Aortic smooth muscle cell (primary cell): ENCODE measurements around the gene ALDH3B1. TPM values are rescaled to one million over a fixed set of nuclear protein-coding genes. Genes with fewer than 3 reads are reported as not detected.

Experiments
- total RNA-seq: library from RNA; depleted of rRNA; stranded (reverse); fragments of >200 nt; gene quantifications from 2 replicates; pipeline ENCODE4 v1.2.3, GENCODE V29; 2014

The ALDH3B1 gene, protein sequence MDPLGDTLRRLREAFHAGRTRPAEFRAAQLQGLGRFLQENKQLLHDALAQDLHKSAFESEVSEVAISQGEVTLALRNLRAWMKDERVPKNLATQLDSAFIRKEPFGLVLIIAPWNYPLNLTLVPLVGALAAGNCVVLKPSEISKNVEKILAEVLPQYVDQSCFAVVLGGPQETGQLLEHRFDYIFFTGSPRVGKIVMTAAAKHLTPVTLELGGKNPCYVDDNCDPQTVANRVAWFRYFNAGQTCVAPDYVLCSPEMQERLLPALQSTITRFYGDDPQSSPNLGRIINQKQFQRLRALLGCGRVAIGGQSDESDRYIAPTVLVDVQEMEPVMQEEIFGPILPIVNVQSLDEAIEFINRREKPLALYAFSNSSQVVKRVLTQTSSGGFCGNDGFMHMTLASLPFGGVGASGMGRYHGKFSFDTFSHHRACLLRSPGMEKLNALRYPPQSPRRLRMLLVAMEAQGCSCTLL
- total RNA-seq: 24.4 and 29.2 TPM in 2 replicates

DNA sequence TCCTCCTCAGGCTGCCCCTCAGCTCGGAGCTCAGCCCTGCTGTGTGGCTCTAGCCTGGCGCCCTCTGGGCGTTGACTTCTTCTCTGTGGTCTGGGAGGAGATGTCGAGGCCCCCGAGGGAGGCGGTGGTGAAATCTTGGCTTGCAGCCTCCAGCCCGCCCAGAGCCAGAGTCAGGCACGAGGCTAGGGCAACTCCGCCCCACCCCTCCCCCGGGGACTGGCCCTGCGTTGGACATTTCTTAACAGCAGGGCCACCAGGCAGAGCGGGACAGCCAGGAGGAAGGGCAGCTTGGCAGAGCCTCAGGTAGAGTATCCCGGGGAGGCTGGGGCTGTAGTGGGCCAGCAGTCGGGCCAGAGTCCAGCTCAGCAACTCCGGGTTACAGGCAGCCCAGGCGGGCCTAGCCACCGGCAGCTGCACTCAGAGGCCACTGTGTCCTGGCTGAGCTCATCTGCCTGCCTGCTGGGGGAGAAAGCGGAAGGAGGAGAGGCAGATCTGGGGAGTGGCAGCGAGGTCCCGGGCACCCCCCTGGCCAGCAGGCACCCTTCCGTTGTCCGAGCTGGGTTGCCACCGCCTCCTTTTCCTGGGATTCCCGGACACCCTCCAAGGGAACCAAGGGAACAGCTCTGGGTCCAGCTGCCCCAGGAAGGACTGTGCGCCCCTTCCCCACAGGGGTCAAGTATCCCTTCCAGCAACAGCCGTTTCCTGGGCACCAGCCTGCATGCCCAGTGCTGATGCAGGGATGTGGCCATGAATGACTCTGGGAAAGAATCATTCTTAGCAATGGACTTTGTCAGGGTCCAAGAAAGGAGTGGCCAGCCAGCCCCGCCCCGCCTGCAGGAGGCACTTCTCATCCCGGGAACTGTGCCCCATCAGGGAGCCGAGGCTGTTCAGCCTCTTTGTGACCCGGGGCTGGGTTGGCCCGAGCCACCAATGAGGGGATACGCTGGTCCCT lies at the start of gene ALDH3B1:
TSS of gene ALDH3B1 (plus strand) at position 238 of the 952 bp plus-strand sequence. CDS start 4,971 bp downstream, outside the sequence.

DNA sequence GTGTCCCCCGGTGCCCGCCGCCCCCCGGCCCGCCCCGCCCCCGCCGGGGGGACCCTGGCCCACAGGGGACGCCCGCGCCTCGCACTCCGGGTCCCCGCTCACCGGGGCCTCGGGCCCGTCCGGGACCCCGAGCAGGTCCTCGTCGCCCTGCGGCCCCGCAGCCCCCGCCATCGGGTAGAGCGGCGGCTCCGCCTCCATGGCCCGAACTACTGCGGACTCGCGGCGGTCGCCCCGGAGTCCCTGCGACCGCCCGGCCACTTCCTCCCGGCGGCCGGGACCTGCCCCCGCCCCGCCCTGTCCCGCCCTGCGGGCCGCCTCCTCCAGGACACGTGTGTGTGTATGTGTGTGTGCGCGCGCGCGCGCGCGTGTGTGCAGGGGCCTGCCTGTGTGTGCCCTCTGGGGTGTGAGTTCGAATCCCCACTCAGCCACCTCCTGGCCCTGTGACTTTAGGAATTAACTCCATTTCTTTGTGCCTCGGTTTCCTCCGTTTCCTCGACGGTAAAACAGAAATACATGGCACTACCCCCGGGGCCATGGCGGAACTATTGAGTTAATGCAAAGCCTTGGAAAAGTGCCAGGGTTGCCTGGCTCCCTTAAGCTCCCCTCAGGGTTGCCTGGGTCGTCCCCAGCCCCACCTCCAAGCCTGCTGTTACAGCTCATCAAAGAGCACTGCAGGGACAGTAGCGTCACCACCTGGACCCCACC lies 6.1 kb upstream of the ALDH3B1 start, which contains the start of gene UNC93B1:
TSS of gene UNC93B1 (minus strand) at position 252 of the 705 bp plus-strand sequence. CDS start at position 198, 54 bp downstream.

DNA sequence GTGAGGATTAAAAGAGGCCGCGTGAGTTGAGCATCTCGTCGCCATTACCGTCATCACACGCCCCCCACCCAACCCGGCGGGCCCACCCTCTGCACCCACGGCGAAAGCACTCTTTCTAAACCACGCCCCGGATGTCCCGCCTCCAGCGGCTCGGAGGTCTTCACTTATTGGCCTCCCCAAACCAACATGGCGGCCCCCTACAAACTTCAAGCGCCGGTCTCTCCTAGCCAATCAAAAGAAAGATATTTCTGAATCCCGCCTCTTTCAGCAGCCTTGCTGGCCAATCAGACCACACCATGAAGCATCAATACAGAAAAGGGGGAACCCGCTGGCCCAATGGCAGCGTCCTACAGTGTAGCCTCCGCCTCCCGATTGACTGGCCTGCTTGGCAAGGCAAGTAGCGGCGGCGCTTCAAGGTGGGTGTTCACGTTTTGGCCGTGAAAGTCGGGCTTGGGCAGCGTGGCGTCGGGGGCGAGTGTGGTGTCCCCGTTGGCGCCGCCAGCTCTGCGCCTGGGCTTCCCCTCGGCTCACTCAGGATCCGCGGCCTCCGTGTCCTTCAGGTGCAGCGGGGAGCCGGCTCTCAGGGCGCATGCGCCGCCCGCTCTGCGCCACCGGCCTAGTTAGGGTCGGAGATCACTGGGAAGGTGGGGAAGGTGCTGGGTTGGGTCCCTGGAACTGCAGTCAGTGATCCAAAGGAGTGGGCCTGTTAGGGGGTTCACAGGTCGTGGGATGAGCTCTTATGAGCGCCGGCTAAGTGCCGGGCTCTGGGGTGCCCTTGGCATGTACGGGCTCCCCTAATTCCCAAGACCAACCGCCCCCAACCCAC lies 20.4 kb downstream of the ALDH3B1 start, which contains the start of gene NDUFS8:
TSS of gene NDUFS8 (plus strand) at position 364 of the 826 bp plus-strand sequence. CDS start 1,471 bp downstream, outside the sequence.

DNA sequence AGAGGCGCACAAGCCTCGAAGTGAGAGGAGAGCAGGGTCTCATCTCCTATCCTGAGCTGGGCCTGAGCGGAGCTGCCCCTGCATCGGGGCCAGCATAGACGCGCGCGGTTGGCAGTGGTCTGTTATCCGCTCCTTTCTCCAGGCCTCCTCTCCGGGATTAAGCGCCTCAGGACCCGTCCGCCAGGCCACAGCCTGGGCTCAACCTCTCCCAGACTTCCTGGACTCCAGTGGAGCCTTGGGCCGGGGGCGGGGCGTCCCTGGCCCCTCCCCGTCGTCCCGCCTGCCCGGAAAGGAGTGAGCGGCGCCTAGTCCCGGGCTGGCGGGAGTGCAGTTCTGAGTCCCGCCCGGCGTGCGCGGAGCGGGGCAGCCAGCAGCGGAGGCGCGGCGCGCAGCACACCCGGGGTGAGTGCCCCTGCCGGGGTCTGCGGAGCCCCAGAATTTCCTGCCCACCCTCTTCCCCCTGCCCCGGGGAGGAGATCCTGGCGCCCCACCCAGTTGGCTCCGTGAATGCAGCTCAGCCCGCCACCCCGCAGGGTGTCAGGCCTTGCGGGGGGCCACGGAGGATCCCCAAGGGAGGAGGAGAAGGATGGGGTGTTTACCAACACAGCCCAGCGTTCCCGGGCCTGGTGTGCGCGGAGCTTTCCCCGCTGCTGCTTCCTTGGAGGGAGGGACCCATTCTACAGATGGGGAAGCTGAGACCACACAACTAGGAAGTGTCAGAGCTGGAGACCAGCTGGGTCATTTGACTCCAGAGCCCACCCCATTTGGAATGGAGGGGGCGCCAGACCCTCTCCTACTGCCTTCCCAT lies 28.8 kb downstream of the ALDH3B1 start, which contains the start of gene TCIRG1:
TSS of gene TCIRG1 (plus strand) at position 308 of the 808 bp plus-strand sequence. CDS start 2,247 bp downstream, outside the sequence.

Other genes starting within 250 kb of the ALDH3B1 start
- gene UNC93B1, start 6.2 kb upstream of the ALDH3B1 start, total RNA-seq: 16.8 and 20.6 TPM in 2 replicates
- gene NDUFS8, start 20.4 kb downstream of the ALDH3B1 start, total RNA-seq: 87.2 and 107 TPM in 2 replicates
- 61.2 and 69.5 TPM in 2 replicates for gene TCIRG1, start 28.7 kb downstream of the ALDH3B1 start, total RNA-seq
- 7.5 and 7.8 TPM in 2 replicates for gene CHKA, start 111.1 kb downstream of the ALDH3B1 start, total RNA-seq
- gene KMT5B, start 203.0 kb downstream of the ALDH3B1 start, total RNA-seq: 25.6 and 26.4 TPM in 2 replicates